ENCODE data around the gene CBY2.

The CBY2 gene, protein sequence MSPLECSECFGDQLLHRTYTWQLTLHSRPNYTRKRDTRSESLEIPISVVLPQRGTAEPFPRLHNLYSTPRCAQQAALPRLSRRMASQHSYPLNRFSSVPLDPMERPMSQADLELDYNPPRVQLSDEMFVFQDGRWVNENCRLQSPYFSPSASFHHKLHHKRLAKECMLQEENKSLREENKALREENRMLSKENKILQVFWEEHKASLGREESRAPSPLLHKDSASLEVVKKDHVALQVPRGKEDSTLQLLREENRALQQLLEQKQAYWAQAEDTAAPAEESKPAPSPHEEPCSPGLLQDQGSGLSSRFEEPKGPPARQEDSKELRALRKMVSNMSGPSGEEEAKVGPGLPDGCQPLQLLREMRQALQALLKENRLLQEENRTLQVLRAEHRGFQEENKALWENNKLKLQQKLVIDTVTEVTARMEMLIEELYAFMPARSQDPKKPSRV

GRCh38 chr13:45702088-45702487 is at the start of gene CBY2:
TSS of gene CBY2 (plus strand) at chr13:45702320. CDS start at chr13:45702391, 71 bp downstream.
- H3K9ac ChIP-seq (ENCODE audit: low read length), result no peak within 1 kb of the TSS
- no peaks in the 10 kb centered on the region for H3K79me2 ChIP-seq (ENCODE audit: insufficient read depth, low read length)

DNA sequence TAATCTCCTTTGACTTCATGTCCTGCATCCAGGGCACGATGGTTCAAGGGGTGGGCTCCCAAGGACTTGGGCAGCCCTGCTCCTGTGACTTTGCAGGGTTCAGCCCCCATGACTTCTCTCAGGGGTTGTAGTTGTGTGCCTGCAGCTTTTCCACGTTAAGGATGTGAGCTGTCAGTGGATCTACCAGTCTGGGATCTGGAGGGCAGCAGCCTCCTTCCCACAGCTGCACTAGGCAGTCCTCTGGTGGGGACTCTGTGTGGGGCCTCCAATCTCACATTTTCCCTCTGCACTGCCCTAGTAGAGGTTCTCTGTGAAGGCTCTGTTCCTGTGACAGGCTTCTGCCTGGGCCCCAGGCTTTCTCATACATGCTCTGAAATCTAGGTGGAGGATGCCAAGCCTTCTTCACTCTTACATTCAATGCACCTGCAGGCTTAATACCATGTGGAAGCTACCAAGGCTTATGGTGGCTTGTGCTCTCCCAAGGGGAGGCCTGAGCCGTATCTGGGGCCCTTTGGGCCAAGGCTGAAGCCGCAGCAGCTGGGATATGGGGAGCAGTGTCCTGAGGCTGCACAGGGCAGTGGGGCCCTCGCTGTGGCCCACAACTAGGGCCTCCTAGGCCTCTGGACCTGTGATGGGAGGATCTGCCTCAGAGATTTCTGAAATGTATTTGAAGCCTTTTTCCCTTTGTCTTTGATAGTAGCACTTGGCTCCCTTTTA is 47.3 kb upstream of the CBY2 start:
- Histone ChIP-seq H3F3A (ENCODE audit: insufficient read depth, low read length) (no peaks in the 10 kb centered on the region), H2AFZ (ENCODE audit: low read length) (no peak overlapping the region), H3K9me2 (ENCODE audit: low read depth, low read length) (no peaks in the 10 kb centered on the region), H3K27me3 (ENCODE audit: insufficient read depth, low read length) (no peaks in the 10 kb centered on the region), H3K36me3 (ENCODE audit: insufficient read depth, low read length) (no peaks in the 10 kb centered on the region), H3K9ac (ENCODE audit: low read length) (no peak overlapping the region), H3K79me2 (ENCODE audit: insufficient read depth, low read length) (no peaks in the 10 kb centered on the region), H3K4me2 (ENCODE audit: low read length) (no peak overlapping the region), H3K27ac (ENCODE audit: low read depth, low read length, poor library complexity, severe bottlenecking) (no peak overlapping the region), H3K4me3 (ENCODE audit: low read depth, low read length, poor library complexity, severe bottlenecking) (no peak overlapping the region), H3K9me3 (ENCODE audit: low read length) (no peaks in the 10 kb centered on the region), H3K4me1 (ENCODE audit: insufficient read depth, low read length, severe bottlenecking) (no peaks in the 10 kb centered on the region), H4K20me1 (ENCODE audit: insufficient read depth, low read length) (no peaks in the 10 kb centered on the region)
- TF ChIP-seq EZH2 (IDR thresholded peaks at IDR 0.05; ENCODE audit: borderline replicate concordance, low read length), result no peak
- TF ChIP-seq, protein P1, sequence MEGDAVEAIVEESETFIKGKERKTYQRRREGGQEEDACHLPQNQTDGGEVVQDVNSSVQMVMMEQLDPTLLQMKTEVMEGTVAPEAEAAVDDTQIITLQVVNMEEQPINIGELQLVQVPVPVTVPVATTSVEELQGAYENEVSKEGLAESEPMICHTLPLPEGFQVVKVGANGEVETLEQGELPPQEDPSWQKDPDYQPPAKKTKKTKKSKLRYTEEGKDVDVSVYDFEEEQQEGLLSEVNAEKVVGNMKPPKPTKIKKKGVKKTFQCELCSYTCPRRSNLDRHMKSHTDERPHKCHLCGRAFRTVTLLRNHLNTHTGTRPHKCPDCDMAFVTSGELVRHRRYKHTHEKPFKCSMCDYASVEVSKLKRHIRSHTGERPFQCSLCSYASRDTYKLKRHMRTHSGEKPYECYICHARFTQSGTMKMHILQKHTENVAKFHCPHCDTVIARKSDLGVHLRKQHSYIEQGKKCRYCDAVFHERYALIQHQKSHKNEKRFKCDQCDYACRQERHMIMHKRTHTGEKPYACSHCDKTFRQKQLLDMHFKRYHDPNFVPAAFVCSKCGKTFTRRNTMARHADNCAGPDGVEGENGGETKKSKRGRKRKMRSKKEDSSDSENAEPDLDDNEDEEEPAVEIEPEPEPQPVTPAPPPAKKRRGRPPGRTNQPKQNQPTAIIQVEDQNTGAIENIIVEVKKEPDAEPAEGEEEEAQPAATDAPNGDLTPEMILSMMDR (IDR thresholded peaks at IDR 0.05; ENCODE audit: low read length), result no peak

More at GRCh38 chr13:45702088-45702487, at the start of gene CBY2:
- no peaks in the 10 kb centered on the region for H3F3A ChIP-seq (ENCODE audit: insufficient read depth, low read length)
- no peaks in the 10 kb centered on the region for H4K20me1 ChIP-seq (ENCODE audit: insufficient read depth, low read length)
- TF ChIP-seq, protein P1 (IDR thresholded peaks at IDR 0.05; ENCODE audit: low read length), result no peak
- TF ChIP-seq EZH2 (IDR thresholded peaks at IDR 0.05; ENCODE audit: borderline replicate concordance, low read length), result no peak
- no peak within 1 kb of the TSS for H3K4me3 ChIP-seq (ENCODE audit: low read depth, low read length, poor library complexity, severe bottlenecking)
- H3K27me3 ChIP-seq (ENCODE audit: insufficient read depth, low read length), result no peaks in the 10 kb centered on the region
- no peaks in the 10 kb centered on the region for H3K9me3 ChIP-seq (ENCODE audit: low read length)
- no peak within 1 kb of the TSS for H2AFZ ChIP-seq (ENCODE audit: low read length)
- no peaks in the 10 kb centered on the region for H3K9me2 ChIP-seq (ENCODE audit: low read depth, low read length)
- H3K36me3 ChIP-seq (ENCODE audit: insufficient read depth, low read length), result no peaks in the 10 kb centered on the region
- H3K27ac ChIP-seq (ENCODE audit: low read depth, low read length, poor library complexity, severe bottlenecking), result no peak within 1 kb of the TSS
- H3K4me1 ChIP-seq (ENCODE audit: insufficient read depth, low read length, severe bottlenecking), result no peaks in the 10 kb centered on the region
- H3K4me2 ChIP-seq (ENCODE audit: low read length), result no peak within 1 kb of the TSS

GRCh38 chr13:45658586-45659235 is 43.4 kb upstream of the CBY2 start:
- H3K79me2 ChIP-seq (ENCODE audit: insufficient read depth, low read length), result no peaks in the 10 kb centered on the region
- H3F3A ChIP-seq (ENCODE audit: insufficient read depth, low read length), result no peaks in the 10 kb centered on the region
- H3K36me3 ChIP-seq (ENCODE audit: insufficient read depth, low read length), result no peaks in the 10 kb centered on the region
- no peak overlapping the region for H3K4me3 ChIP-seq (ENCODE audit: low read depth, low read length, poor library complexity, severe bottlenecking)
- no peak overlapping the region for H2AFZ ChIP-seq (ENCODE audit: low read length)
- no peaks in the 10 kb centered on the region for H3K9me3 ChIP-seq (ENCODE audit: low read length)
- H4K20me1 ChIP-seq (ENCODE audit: insufficient read depth, low read length), result no peaks in the 10 kb centered on the region
- no peak overlapping the region for H3K27ac ChIP-seq (ENCODE audit: low read depth, low read length, poor library complexity, severe bottlenecking)
- TF ChIP-seq, protein P1 (IDR thresholded peaks at IDR 0.05; ENCODE audit: low read length), result no peak
- no peak for TF ChIP-seq EZH2 (IDR thresholded peaks at IDR 0.05; ENCODE audit: borderline replicate concordance, low read length)
- H3K4me2 ChIP-seq (ENCODE audit: low read length), result no peak overlapping the region
- no peaks in the 10 kb centered on the region for H3K9me2 ChIP-seq (ENCODE audit: low read depth, low read length)
- H3K27me3 ChIP-seq (ENCODE audit: insufficient read depth, low read length), result no peaks in the 10 kb centered on the region
- no peaks in the 10 kb centered on the region for H3K4me1 ChIP-seq (ENCODE audit: insufficient read depth, low read length, severe bottlenecking)
- no peak overlapping the region for H3K9ac ChIP-seq (ENCODE audit: low read length)
